Chondrocyte (in vitro differentiated cells): Measurements from ENCODE around the gene IFNL3. TPM values are rescaled to one million over a fixed set of nuclear protein-coding genes. Genes with fewer than 3 reads are reported as not detected.
"Not testable (repeated sequence)": the region's sequence is repeated elsewhere in the genome, so short reads cannot be mapped to it uniquely, and the experiment has no call there.

ENCODE experiments used
- DNase-seq: peaks from one replicate; pipeline ENCODE4 v3.0.0; 2021; ENCODE audit warnings: mixed read lengths, low spot score
- H3K27ac Mint-ChIP-seq: one replicate; pipeline ENCODE4 v1.8.0; 2021; ENCODE audit warnings: mild to moderate bottlenecking, moderate library complexity, mixed read lengths; ENCODE audit not compliant: unreplicated experiment
- H3K27me3 Mint-ChIP-seq: 2 replicates; pipeline ENCODE4 v1.8.0; 2021; ENCODE audit warnings: low read depth, mixed read lengths
- H3K36me3 Mint-ChIP-seq: 2 replicates; pipeline ENCODE4 v1.8.0; 2021; ENCODE audit warnings: low read depth, mixed read lengths
- H3K4me1 Mint-ChIP-seq: 2 replicates; pipeline ENCODE4 v1.8.0; 2021; ENCODE audit warnings: low read depth, mild to moderate bottlenecking, mixed read lengths
- H3K4me3 Mint-ChIP-seq: one replicate; pipeline ENCODE4 v1.8.0; 2021; ENCODE audit warnings: mild to moderate bottlenecking, moderate library complexity, mixed read lengths; ENCODE audit not compliant: unreplicated experiment
- H3K9me3 Mint-ChIP-seq: 2 replicates; pipeline ENCODE4 v1.8.0; 2021; ENCODE audit warnings: low read depth, mixed read lengths
- total RNA-seq: library from RNA; stranded (reverse); gene quantifications from 3 replicates; pipeline ENCODE4 v1.2.1, GENCODE V29; 2021
- TF ChIP-seq, protein P1 (sequence below): fragments of 200-600 bp; sonication (generic); IDR thresholded peaks from 2 replicates; pipeline ENCODE4 v1.5.0; 2021; ENCODE audit warnings: antibody characterized with exemption, mild to moderate bottlenecking, moderate library complexity

Gene IFNL3
- total RNA-seq, 1 donor from 2014 or later: not detected

DNA sequence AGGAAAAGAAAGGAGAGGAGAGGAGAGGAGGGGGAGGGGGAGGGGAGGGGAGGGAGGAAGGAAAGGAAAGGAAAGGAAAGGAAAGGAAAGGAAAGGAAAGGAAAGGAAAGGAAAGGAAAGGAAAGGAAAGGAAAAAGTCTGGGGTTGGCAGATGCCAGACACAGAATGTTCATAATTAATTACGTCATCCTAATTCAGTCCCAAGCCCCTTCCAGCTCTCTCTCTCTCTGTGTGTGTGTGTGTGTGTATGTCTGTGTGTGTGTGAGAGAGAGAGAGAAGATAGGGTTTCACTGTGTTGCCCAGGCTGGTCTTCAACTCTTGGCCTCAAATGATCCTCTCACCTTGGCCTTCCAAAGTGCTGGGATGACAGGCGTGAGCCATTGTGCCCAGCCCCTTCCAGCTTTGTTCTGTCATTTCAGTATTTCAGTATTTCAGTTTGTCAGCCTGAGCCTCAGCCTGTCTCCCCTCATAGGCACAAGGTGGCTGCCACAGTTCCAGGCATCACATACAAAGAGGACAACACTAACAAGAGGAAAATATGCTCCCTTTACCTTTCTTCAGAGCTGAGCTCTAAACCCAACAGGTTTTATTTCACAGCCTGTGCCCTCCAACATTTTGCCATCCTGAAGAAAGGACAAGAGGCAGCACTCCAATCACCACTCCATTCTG, 14.6 kb downstream of the IFNL3 start:
- Mint-ChIP-seq H3K36me3 (no peaks in the 10 kb centered on the region), H3K27ac (no peak overlapping the region), H3K27me3 (peaks cover 32% of the 10 kb centered on the region)

GRCh38 chr19:39224910-39225309, 19.9 kb downstream of the IFNL3 start:
- H3K4me1 Mint-ChIP-seq: no peaks in the 10 kb centered on the region
- TF ChIP-seq, protein P1, sequence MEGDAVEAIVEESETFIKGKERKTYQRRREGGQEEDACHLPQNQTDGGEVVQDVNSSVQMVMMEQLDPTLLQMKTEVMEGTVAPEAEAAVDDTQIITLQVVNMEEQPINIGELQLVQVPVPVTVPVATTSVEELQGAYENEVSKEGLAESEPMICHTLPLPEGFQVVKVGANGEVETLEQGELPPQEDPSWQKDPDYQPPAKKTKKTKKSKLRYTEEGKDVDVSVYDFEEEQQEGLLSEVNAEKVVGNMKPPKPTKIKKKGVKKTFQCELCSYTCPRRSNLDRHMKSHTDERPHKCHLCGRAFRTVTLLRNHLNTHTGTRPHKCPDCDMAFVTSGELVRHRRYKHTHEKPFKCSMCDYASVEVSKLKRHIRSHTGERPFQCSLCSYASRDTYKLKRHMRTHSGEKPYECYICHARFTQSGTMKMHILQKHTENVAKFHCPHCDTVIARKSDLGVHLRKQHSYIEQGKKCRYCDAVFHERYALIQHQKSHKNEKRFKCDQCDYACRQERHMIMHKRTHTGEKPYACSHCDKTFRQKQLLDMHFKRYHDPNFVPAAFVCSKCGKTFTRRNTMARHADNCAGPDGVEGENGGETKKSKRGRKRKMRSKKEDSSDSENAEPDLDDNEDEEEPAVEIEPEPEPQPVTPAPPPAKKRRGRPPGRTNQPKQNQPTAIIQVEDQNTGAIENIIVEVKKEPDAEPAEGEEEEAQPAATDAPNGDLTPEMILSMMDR: no peak
- peaks cover 31% of the 10 kb centered on the region for H3K27me3 Mint-ChIP-seq
- no peaks in the 10 kb centered on the region for H3K36me3 Mint-ChIP-seq
- peaks cover 3% of the 10 kb centered on the region for H3K9me3 Mint-ChIP-seq
- peak overlapping the region; percentile 49 for H3K27ac Mint-ChIP-seq
- no peak overlapping the region for H3K4me3 Mint-ChIP-seq
- DNase-seq: no peak

More for the DNA sequence above, 14.6 kb downstream of the IFNL3 start:
- H3K4me1 Mint-ChIP-seq: no peaks in the 10 kb centered on the region
- TF ChIP-seq, protein P1: no peak
- H3K4me3 Mint-ChIP-seq: no peak overlapping the region
- H3K9me3 Mint-ChIP-seq: peaks cover 6% of the 10 kb centered on the region
- no peak for DNase-seq

GRCh38 chr19:39223703-39224279, 21.0 kb downstream of the IFNL3 start:
- H3K4me1 Mint-ChIP-seq: no peaks in the 10 kb centered on the region
- DNase-seq: no peak
- peaks cover 3% of the 10 kb centered on the region for H3K9me3 Mint-ChIP-seq
- TF ChIP-seq, protein P1: no peak
- H3K27me3 Mint-ChIP-seq: peaks cover 35% of the 10 kb centered on the region
- no peaks in the 10 kb centered on the region for H3K36me3 Mint-ChIP-seq
- no peak overlapping the region for H3K27ac Mint-ChIP-seq
- H3K4me3 Mint-ChIP-seq: no peak overlapping the region

GRCh38 chr19:39219108-39219507, 25.7 kb downstream of the IFNL3 start:
- not testable (repeated sequence) for H3K27ac Mint-ChIP-seq, DNase-seq, H3K36me3 Mint-ChIP-seq, H3K4me1 Mint-ChIP-seq, H3K4me3 Mint-ChIP-seq
- H3K27me3 Mint-ChIP-seq: peaks cover 24% of the 10 kb centered on the region
- H3K9me3 Mint-ChIP-seq: peaks cover 18% of the 10 kb centered on the region

DNA sequence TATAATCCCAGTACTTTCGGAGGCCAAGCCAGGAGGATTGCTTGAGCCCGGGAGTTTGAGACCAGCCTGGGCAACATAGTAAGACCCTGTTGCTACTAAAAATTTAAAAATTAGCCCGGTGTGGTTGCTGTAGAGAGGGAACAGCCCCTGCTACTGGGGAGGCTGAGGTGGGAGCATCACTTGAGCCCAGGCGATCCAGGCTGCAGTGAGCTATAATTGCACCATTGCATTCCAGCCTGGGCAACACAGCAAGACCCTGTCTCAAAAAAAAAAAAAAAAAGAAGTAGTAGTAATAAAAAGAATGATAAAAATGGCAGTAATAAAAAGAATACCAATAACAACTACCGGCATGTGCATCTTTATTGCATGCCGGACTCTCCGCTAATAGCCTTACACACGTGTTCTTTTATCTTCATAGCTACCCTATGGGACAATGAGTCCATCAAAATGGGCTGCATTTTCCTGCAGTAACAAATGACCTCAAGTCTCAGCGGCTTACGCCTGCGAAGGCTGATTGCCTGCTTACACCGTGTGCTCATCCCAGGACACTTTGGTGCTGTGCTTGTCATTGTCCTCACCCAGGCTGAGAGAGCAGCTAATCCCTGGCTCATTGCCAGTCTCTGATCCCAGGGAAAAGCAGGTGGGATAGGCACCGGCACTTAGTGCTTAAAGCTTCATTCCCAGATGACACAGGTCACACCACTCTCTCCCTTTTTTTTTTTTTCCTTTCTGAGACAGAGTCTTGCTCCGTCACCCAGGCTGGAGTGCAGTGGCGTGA, 26.4 kb downstream of the IFNL3 start:
- H3K9me3 Mint-ChIP-seq: peaks cover 14% of the 10 kb centered on the region
- TF ChIP-seq, protein P1: no peak
- H3K27me3 Mint-ChIP-seq: peaks cover 24% of the 10 kb centered on the region
- H3K36me3 Mint-ChIP-seq: peaks cover 3% of the 10 kb centered on the region
- H3K4me1 Mint-ChIP-seq: no peaks in the 10 kb centered on the region
- no peak for DNase-seq
- no peak overlapping the region for H3K27ac Mint-ChIP-seq
- H3K4me3 Mint-ChIP-seq: no peak overlapping the region
